Keratinocyte (primary cell): ENCODE results near the gene PGC. TPM values are rescaled to one million over a fixed set of nuclear protein-coding genes. Genes with fewer than 3 reads are reported as not detected.

Source experiments
- DNase-seq: peaks from one replicate; pipeline ENCODE4 v3.0.0-alpha.2; 2011; ENCODE audit warnings: low read depth, missing footprints, low spot score
- FAIRE-seq: peaks from 2 replicates; lab custom pipeline; 2011; peaks lifted over from hg19 to GRCh38; lab: Jason Lieb, UNC
- H2AFZ ChIP-seq: 2 replicates; pipeline ENCODE4 v1.6.0; 2012; ENCODE audit warnings: low read length, control low read depth, inconsistent platforms; ENCODE audit not compliant: control insufficient read depth
- H3K27ac ChIP-seq: 2 replicates; pipeline ENCODE4 v1.5.1; 2011; ENCODE audit warnings: low read length; ENCODE audit not compliant: control insufficient read depth, insufficient read depth
- H3K27me3 ChIP-seq: 3 replicates; pipeline ENCODE4 v1.6.0; 2011; ENCODE audit warnings: low read length; ENCODE audit not compliant: control insufficient read depth, insufficient read depth; ENCODE audit errors: extremely low read depth
- H3K36me3 ChIP-seq, 2 experiments: 2 replicates in 1 of 2; 3 replicates in 1 of 2; pipeline ENCODE4 v1.5.1; 2011; ENCODE audit warnings: low read length in 2 of 2, mild to moderate bottlenecking in 1 of 2; ENCODE audit not compliant: control insufficient read depth in 2 of 2, insufficient read depth in 2 of 2; ENCODE audit errors: extremely low read depth in 1 of 2
- H3K4me1 ChIP-seq: 3 replicates; pipeline ENCODE4 v1.5.1; 2011; ENCODE audit warnings: low read length; ENCODE audit not compliant: control insufficient read depth, insufficient read depth; ENCODE audit errors: extremely low read depth
- H3K4me2 ChIP-seq: 3 replicates; pipeline ENCODE4 v1.6.0; 2011; ENCODE audit warnings: low read depth, low read length; ENCODE audit not compliant: control insufficient read depth, insufficient read depth; ENCODE audit errors: extremely low read depth
- H3K4me3 ChIP-seq, 3 experiments: fragments of 200-600 bp in 1 of 3; sonication (generic) in 1 of 3; 2 replicates in 2 of 3; 3 replicates in 1 of 3; pipeline ENCODE4 v1.5.1; 2011 to 2016; ENCODE audit warnings: low read length in 3 of 3, mild to moderate bottlenecking in 3 of 3, control low read depth in 2 of 3, inconsistent platforms in 1 of 3, low read depth in 1 of 3, mixed read lengths in 1 of 3, mixed run types in 1 of 3, moderate library complexity in 1 of 3; ENCODE audit not compliant: control insufficient read depth in 2 of 3, insufficient read depth in 2 of 3; ENCODE audit errors: extremely low read depth in 1 of 3
- H3K79me2 ChIP-seq: 2 replicates; pipeline ENCODE4 v1.6.0; 2012; ENCODE audit warnings: low read length; ENCODE audit not compliant: control insufficient read depth, insufficient read depth
- H3K9ac ChIP-seq: 3 replicates; pipeline ENCODE4 v1.6.0; 2011; ENCODE audit warnings: low read length; ENCODE audit not compliant: control insufficient read depth, insufficient read depth; ENCODE audit errors: extremely low read depth
- H3K9me1 ChIP-seq: 3 replicates; pipeline ENCODE4 v1.6.0; 2011; ENCODE audit warnings: low read length; ENCODE audit not compliant: control insufficient read depth, insufficient read depth; ENCODE audit errors: extremely low read depth
- H3K9me3 ChIP-seq: 2 replicates; pipeline ENCODE4 v1.5.1; 2012; ENCODE audit warnings: low read depth, low read length; ENCODE audit not compliant: control insufficient read depth
- H4K20me1 ChIP-seq: 3 replicates; pipeline ENCODE4 v1.6.0; 2011; ENCODE audit warnings: low read length; ENCODE audit not compliant: control insufficient read depth, insufficient read depth; ENCODE audit errors: extremely low read depth
- CTCF ChIP-seq, 3 experiments: IDR thresholded peaks in 1 of 3; conservative IDR thresholded peaks in 1 of 3; optimal IDR thresholded peaks in 1 of 3; 2 replicates in 2 of 3; 3 replicates in 1 of 3; pipeline versions ENCODE3 to v1.5.1; 2011; ENCODE audit warnings: low read length in 3 of 3, mild to moderate bottlenecking in 3 of 3, moderate library complexity in 2 of 3, control low read depth in 1 of 3, inconsistent platforms in 1 of 3; ENCODE audit not compliant: insufficient read depth in 2 of 3; ENCODE audit errors: extremely low read depth in 1 of 3
- EZH2 ChIP-seq: IDR thresholded peaks from one replicate; pipeline ENCODE4 v1.6.1; 2012; ENCODE audit warnings: inconsistent platforms, mild to moderate bottlenecking, low read length, moderate library complexity
- dilution Hi-C: fragments of 300-500 bp; cut with MboI; formaldehyde crosslinking; loops from one replicate; pipeline ENCODE4 v1.7.0; 2020; ENCODE audit warnings: low sequenced_read_pairs; ENCODE audit not compliant: extremely low pct_ligation_motif_present
- polyA plus RNA-seq, 5 experiments: library from polyadenylated mRNA; depleted of rRNA in 3 of 5; stranded (reverse) in 3 of 5; stranded (forward) in 1 of 5; unstranded in 1 of 5; fragments of >200 nt; gene quantifications; 1 replicate in 1 of 5; 2 replicates in 3 of 5; 3 replicates in 1 of 5; pipeline versions ENCODE4 v1.2.1 to v1.2.3, GENCODE V29; 2011 to 2012; ENCODE audit warnings: missing spikeins in 2 of 5, low read depth in 1 of 5, low replicate concordance in 1 of 5

PGC gene
- polyA plus RNA-seq, 1 donor (not counting 4 experiments of a cell fraction or from before 2014, with no cell fraction given), result not detected

- no peak overlapping the region for H3K9ac ChIP-seq
- no peak overlapping the region for H3K4me2 ChIP-seq
- DNase-seq, result no peak
- H3K9me1 ChIP-seq, result no peaks in the 10 kb centered on the region
- no peaks in the 10 kb centered on the region for H4K20me1 ChIP-seq
- no peak overlapping the region for H3K27ac ChIP-seq
- no peaks in the 10 kb centered on the region for H3K9me3 ChIP-seq
- H3K4me1 ChIP-seq, result peaks cover 12% of the 10 kb centered on the region
- no peak overlapping the region for H3K4me3 ChIP-seq
- no peaks in the 10 kb centered on the region for H3K79me2 ChIP-seq
- H2AFZ ChIP-seq, result no peak overlapping the region
- no peak for FAIRE-seq
- dilution Hi-C loops, result no loop called here
- no peaks in the 10 kb centered on the region for H3K27me3 ChIP-seq
- no peak for TF ChIP-seq EZH2
- no peak for TF ChIP-seq CTCF (optimal IDR thresholded peaks at IDR 0.05 in 1 of 3, IDR thresholded peaks at IDR 0.05 in 1 of 3, conservative IDR thresholded peaks at IDR 0.05 in 1 of 3; ENCODE audit: extremely low read depth in 1 of 3, insufficient read depth in 2 of 3, low read length in 3 of 3)
- no peaks in the 10 kb centered on the region for H3K36me3 ChIP-seq
Observed at GRCh38 chr6:41739041-41739440, 8.2 kb downstream of the PGC start.

- peaks cover 25% of the 10 kb centered on the region for H3K4me1 ChIP-seq
- H3K36me3 ChIP-seq, result no peaks in the 10 kb centered on the region
- no peaks in the 10 kb centered on the region for H4K20me1 ChIP-seq
- no peaks in the 10 kb centered on the region for H3K27me3 ChIP-seq
- no peak overlapping the region for H3K9ac ChIP-seq
- H3K4me3 ChIP-seq, result no peak overlapping the region
- H3K9me1 ChIP-seq, result no peaks in the 10 kb centered on the region
- no peaks in the 10 kb centered on the region for H3K9me3 ChIP-seq
- no peak for FAIRE-seq
- dilution Hi-C loops, result no loop called here
- no peaks in the 10 kb centered on the region for H3K79me2 ChIP-seq
- no peak overlapping the region for H3K27ac ChIP-seq
- no peak overlapping the region for H3K4me2 ChIP-seq
- no peak for DNase-seq
- H2AFZ ChIP-seq, result no peak overlapping the region
- TF ChIP-seq CTCF (optimal IDR thresholded peaks at IDR 0.05 in 1 of 3, IDR thresholded peaks at IDR 0.05 in 1 of 3, conservative IDR thresholded peaks at IDR 0.05 in 1 of 3; ENCODE audit: extremely low read depth in 1 of 3, insufficient read depth in 2 of 3, low read length in 3 of 3), result no peak
- TF ChIP-seq EZH2, result no peak
Observed at GRCh38 chr6:41737591-41738130, 9.5 kb downstream of the PGC start.
